Measurements from ENCODE around the gene ZNF648. TPM values are rescaled to one million over a fixed set of nuclear protein-coding genes. Genes with fewer than 3 reads are reported as not detected.

Gene ZNF648
- total and polyA plus RNA-seq, 2 of the 4 experiments (the other 2 are of a cell fraction), result not detected

- H3K4me2 ChIP-seq (ENCODE audit: low read depth, low read length), result no peak overlapping the region
- H2BK15ac ChIP-seq (ENCODE audit: low read depth, low read length), result no peak overlapping the region
- no CpG with 5 or more reads among the region's 2 CpGs for WGBS, 2 experiments (ENCODE audit: extremely low coverage in 2 of 2, insufficient read length in 1 of 2)
- no peak overlapping the region for H3K18ac ChIP-seq (ENCODE audit: low read depth, low read length)
- no peak overlapping the region for H3K56ac ChIP-seq (ENCODE audit: extremely low read depth, insufficient read depth, low read length)
- H3K27me3 ChIP-seq (ENCODE audit: control insufficient read depth, insufficient read depth, low read length), result no peaks in the 10 kb centered on the region
- CTCF ChIA-PET, result interaction anchor here (0.6 kb wide), 1 partner anchor 663 kb away, joined by 3 read pairs; no protein-coding TSS in a partner anchor
- DNase-seq (no peak), ATAC-seq (ENCODE audit: low read depth) (no peak)
- no peak overlapping the region for H2BK120ac ChIP-seq (ENCODE audit: low read depth, low read length)
- H3K14ac ChIP-seq (replicated peaks; ENCODE audit: low read depth, low read length), result no peak overlapping the region
- H2BK5ac ChIP-seq (ENCODE audit: low read depth, low read length, poor library complexity, severe bottlenecking), result no peak overlapping the region
- POLR2A ChIA-PET (ENCODE audit: unreplicated experiment), result no interaction called here
- no peaks in the 10 kb centered on the region for H3K9me1 ChIP-seq (ENCODE audit: insufficient read depth, low read length)
- H4K20me1 ChIP-seq (ENCODE audit: insufficient read depth, low read length), result no peaks in the 10 kb centered on the region
- no peaks in the 10 kb centered on the region for H3K9me3 ChIP-seq (ENCODE audit: control insufficient read depth, insufficient read depth, low read length)
- no peak overlapping the region for H3K23ac ChIP-seq (ENCODE audit: low read depth, low read length)
- H4K91ac ChIP-seq (ENCODE audit: insufficient read depth, low read depth, low read length), result no peak overlapping the region
- no peaks in the 10 kb centered on the region for H3K36me3 ChIP-seq (ENCODE audit: control insufficient read depth, insufficient read depth, low read length)
- no peaks in the 10 kb centered on the region for H3K79me1 ChIP-seq (ENCODE audit: low read depth in 1 of 2, low read length in 2 of 2)
- no peak overlapping the region for H3K4me3 ChIP-seq (ENCODE audit: insufficient read depth, low read depth, low read length)
- no peaks in the 10 kb centered on the region for H3K4me1 ChIP-seq (ENCODE audit: control insufficient read depth, insufficient read depth, low read length)
- H4K5ac ChIP-seq (ENCODE audit: low read depth, low read length), result no peak overlapping the region
- H3K27ac ChIP-seq (ENCODE audit: insufficient read depth, low read length), result no peak overlapping the region
- H2AK9ac ChIP-seq (replicated peaks; ENCODE audit: low read depth, low read length, poor library complexity), result no peak overlapping the region
- TF ChIP-seq CEBPB (IDR thresholded peaks at IDR 0.05; ENCODE audit: low read depth, low read length) (no peak), NFE2L2 (IDR thresholded peaks at IDR 0.05; ENCODE audit: low read depth, low read length) (no peak), RFX5 (IDR thresholded peaks at IDR 0.05; ENCODE audit: low read depth, low read length) (no peak), BHLHE40 (IDR thresholded peaks at IDR 0.05; ENCODE audit: low read depth, low read length) (no peak), FOS (IDR thresholded peaks at IDR 0.05; ENCODE audit: low read depth, low read length) (no peak), MAZ (IDR thresholded peaks at IDR 0.05; ENCODE audit: borderline replicate concordance, low read depth, low read length) (no peak), MAFK (IDR thresholded peaks at IDR 0.05; ENCODE audit: low read depth, low read length) (no peak), ELK1 (IDR thresholded peaks at IDR 0.05; ENCODE audit: borderline replicate concordance, low read depth, low read length) (no peak), CHD1 (IDR thresholded peaks at IDR 0.05; ENCODE audit: low read depth, low read length) (no peak), MXI1 (IDR thresholded peaks at IDR 0.05; ENCODE audit: borderline replicate concordance, low read depth, low read length) (no peak), RCOR1 (IDR thresholded peaks at IDR 0.05; ENCODE audit: insufficient replicate concordance, low read length) (no peak), RAD21 (IDR thresholded peaks at IDR 0.05; ENCODE audit: low read length) (no peak), CTCF (conservative IDR thresholded peaks at IDR 0.05; ENCODE audit: low read depth, low read length) (no peak), SMC3 (IDR thresholded peaks at IDR 0.05; ENCODE audit: low read depth, low read length) (no peak), POLR2A (IDR thresholded peaks at IDR 0.05; ENCODE audit: low read depth, low read length) (no peak), USF2 (IDR thresholded peaks at IDR 0.05; ENCODE audit: low read depth, low read length) (no peak)
- H4K8ac ChIP-seq (ENCODE audit: low read depth in 2 of 2, low read length in 2 of 2), result no peak overlapping the region
- no peak overlapping the region for H2AFZ ChIP-seq (replicated peaks; ENCODE audit: low read length, poor library complexity)
- no TSS peak for BruUV-seq (replicated peaks)
- dilution Hi-C loops (cut with HindIII; ENCODE audit: low sequenced_read_pairs, unreplicated experiment), result no loop called here
- no peak overlapping the region for H3K4ac ChIP-seq (ENCODE audit: low read depth, low read length)
- H3K9ac ChIP-seq (ENCODE audit: low read depth, low read length), result no peak overlapping the region
- H2AK5ac ChIP-seq (ENCODE audit: low read depth, low read length), result no peak overlapping the region
- H2BK20ac ChIP-seq (ENCODE audit: low read depth, low read length), result no peak overlapping the region
- intact Hi-C loops (cut with micrococcal nuclease), result loop anchor here (5.0 to 10.0 kb wide), 2 partner anchors 507 to 700 kb away; partner anchors contain the start of gene NPL
- in situ Hi-C loops (cut with MboI; ENCODE audit: low sequenced_read_pairs), result loop anchor here (10.0 to 25.0 kb wide), 3 partner anchors 307 to 700 kb away; partner anchors contain the start of genes GLUL and NPL
Measured at GRCh38 chr1:182087304-182087703, 25.8 kb upstream of the ZNF648 start.
